ENCODE measurements around the gene TADA3. TPM values are rescaled to one million over a fixed set of nuclear protein-coding genes. Genes with fewer than 3 reads are reported as not detected.

Gene TADA3, protein sequence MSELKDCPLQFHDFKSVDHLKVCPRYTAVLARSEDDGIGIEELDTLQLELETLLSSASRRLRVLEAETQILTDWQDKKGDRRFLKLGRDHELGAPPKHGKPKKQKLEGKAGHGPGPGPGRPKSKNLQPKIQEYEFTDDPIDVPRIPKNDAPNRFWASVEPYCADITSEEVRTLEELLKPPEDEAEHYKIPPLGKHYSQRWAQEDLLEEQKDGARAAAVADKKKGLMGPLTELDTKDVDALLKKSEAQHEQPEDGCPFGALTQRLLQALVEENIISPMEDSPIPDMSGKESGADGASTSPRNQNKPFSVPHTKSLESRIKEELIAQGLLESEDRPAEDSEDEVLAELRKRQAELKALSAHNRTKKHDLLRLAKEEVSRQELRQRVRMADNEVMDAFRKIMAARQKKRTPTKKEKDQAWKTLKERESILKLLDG
- total RNA-seq = 71.8 and 81.4 TPM in 2 replicates

GRCh38 chr3:9792405-9793160, at the start of gene TADA3, which contains the start of gene ARPC4:
Gene TADA3 (minus strand): TSS chr3:9792473. CDS start chr3:9791466, 1,007 bp downstream.
Gene ARPC4 (plus strand): TSS chr3:9793082. CDS start chr3:9793122, 40 bp downstream.

DNA sequence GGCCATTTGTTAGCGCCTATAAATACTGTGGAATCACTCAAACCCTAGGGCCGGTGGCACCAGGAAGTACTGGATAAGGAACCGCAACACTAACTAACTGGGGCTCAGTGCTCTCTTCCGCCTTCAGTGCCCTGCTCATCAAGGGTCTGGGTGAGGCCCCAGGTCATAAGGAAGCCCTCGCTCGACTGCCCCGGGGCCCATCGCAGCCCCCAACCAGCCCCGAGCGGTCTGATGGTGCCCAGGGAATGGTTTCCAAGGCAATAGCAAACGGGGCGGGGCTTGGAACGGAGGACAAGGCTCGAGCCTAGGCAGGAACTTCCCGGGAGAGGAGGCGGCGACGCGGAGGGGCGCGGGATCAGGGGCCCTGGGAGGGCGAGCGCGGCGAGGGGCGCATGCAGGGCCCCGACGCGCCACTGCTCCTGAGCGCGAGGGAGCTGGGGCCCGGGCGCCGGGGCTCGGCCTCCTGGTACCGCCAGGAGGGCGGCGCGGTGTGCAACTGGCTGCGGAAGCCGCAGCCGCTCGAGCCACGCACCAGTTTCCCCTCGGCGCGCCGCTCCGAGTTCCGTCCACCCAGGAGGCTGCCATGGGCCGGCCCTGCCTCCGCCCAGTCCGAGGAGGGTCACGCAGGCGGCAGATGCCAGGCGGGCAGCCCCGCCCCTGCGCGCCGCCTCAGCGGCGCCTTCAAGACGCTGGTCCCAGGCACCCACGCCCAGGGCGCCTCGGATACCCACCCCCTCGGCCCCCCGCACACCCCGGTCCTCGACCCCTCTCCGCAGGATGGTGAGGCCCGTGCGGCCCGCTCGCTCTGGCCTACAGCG, 17.6 kb upstream of the TADA3 start, which contains the start of gene TTLL3:
TTLL3 (plus strand) TSS at position 648 of the 818 bp plus-strand sequence. CDS start 400 bp downstream, outside the sequence.

DNA sequence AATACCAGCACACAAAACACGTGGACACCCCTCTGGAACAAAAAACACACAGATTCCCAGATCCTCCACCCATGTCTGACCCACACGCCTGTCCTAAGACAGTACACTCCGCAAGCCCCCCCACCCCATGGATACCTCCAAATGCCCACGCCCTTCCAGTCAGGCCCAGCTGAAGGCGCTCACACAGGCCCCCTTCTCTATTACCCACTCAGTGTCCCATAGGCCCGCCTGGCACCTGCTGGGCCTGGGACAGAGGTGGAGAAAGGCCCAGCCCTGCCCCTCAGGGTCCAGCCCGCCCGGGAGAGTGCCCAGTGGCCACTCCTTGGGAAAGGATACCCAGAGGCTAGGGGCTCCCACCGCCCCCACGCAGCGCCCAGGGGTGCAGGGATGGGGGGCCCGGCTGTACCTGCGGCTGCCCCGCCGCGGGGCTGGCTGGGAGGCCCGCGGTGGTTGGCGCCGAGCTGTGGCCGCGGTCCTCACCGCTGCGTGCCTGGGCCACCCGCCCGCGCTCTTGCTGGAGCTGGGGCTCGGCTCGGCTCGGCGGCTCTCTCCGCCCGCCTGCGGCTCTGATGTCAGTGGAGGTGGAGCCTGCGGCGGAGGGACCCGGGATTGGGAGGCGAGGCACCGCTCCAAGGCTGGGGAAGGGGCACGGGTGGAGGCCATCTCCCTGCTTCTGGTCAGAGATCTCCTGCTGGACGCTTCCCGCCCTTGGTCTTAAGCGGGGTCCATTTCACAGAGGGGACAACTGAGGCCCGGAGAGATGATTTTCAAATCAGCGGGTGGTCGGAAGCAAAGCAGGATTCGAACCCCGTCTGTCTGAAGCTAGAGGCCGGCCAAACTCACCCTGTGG, 22.6 kb downstream of the TADA3 start, which contains the start of gene CAMK1:
CAMK1 (minus strand) TSS at position 522 of the 850 bp plus-strand sequence. CDS start 2,198 bp downstream, outside the sequence.

GRCh38 chr3:9749645-9750555, 42.4 kb downstream of the TADA3 start, which contains the start of gene OGG1:
Gene OGG1 (plus strand): TSS chr3:9749952. CDS start chr3:9750287, 335 bp downstream.

GRCh38 chr3:9731206-9732079, 60.8 kb downstream of the TADA3 start, which contains the start of gene BRPF1:
Gene BRPF1 (plus strand): TSS chr3:9731735. CDS start chr3:9734141, 2,406 bp downstream.

Other genes with a start within 250 kb of the TADA3 start
- gene LHFPL4, start 238.7 kb downstream of the TADA3 start, total RNA-seq = not detected in 2 replicates
- 40.6 and 49.8 TPM in 2 replicates for gene MTMR14, start 143.0 kb downstream of the TADA3 start, total RNA-seq
- gene CPNE9, start 88.6 kb downstream of the TADA3 start, total RNA-seq = not detected in 2 replicates
- gene BRPF1, start 60.7 kb downstream of the TADA3 start, total RNA-seq = 17.4 and 19.8 TPM in 2 replicates
- 15.9 and 19.8 TPM in 2 replicates for gene OGG1, start 42.5 kb downstream of the TADA3 start, total RNA-seq
- 66.6 and 86.2 TPM in 2 replicates for gene CAMK1, start 22.5 kb downstream of the TADA3 start, total RNA-seq
- gene ARPC4, start 609 bp upstream of the TADA3 start, total RNA-seq = 196 and 267 TPM in 2 replicates
- 15.2 and 28.2 TPM in 2 replicates for gene TTLL3, start 17.8 kb upstream of the TADA3 start, total RNA-seq
- gene RPUSD3, start 51.5 kb upstream of the TADA3 start, total RNA-seq = 32.5 and 36.2 TPM in 2 replicates
- 0.12 TPM in 1 of 2 replicates, not detected in the other for gene CIDEC, start 87.8 kb upstream of the TADA3 start, total RNA-seq
- 31.5 and 40.1 TPM in 2 replicates for gene JAGN1, start 98.1 kb upstream of the TADA3 start, total RNA-seq
- 0.62 and 2.0 TPM in 2 replicates for gene IL17RE, start 110.4 kb upstream of the TADA3 start, total RNA-seq
- gene IL17RC, start 124.6 kb upstream of the TADA3 start, total RNA-seq = 43.3 and 43.7 TPM in 2 replicates
- gene CRELD1, start 141.4 kb upstream of the TADA3 start, total RNA-seq = 20.6 and 69.7 TPM in 2 replicates
- 1.3 and 2.1 TPM in 2 replicates for gene PRRT3, start 159.9 kb upstream of the TADA3 start, total RNA-seq
- gene EMC3, start 194.4 kb upstream of the TADA3 start, total RNA-seq = 46.3 and 46.7 TPM in 2 replicates
- gene FANCD2, start 234.0 kb upstream of the TADA3 start, total RNA-seq = 9.6 and 43.9 TPM in 2 replicates

All from uterine smooth muscle cell (primary cell).